ENCODE data around the gene GLDN. TPM values are rescaled to one million over a fixed set of nuclear protein-coding genes. Genes with fewer than 3 reads are reported as not detected.

The GLDN gene
- total RNA-seq, 4 donors from 2014 or later: 25.1 to 51.7 (median 30.7) TPM

GRCh38 chr15:51355096-51355495 is 13.6 kb downstream of the GLDN start:
- ATAC-seq (ENCODE audit: low FRiP score) (no peak), DNase-seq (ENCODE audit: low spot score) (no peak)
- no peak for TF ChIP-seq CTCF (IDR thresholded peaks at IDR 0.05)

DNA sequence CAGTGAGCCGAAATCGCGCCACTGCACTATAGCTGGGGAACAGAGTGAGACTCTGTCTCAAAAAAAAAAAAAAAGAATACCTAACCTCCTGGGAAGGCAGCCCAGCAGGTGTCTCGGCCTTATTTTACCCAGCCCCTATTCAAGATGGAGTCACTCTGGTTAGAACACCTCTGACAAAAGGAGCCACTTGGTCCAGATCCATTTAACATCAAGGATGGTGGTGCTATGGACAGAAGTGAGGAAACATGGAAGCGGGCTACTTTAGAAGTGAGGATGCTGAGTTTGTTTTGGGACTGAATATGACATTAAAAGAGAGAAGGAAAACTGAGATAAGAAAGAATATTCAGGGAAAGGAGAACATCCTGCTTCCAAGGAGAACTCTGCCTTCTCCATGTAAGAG is 14.7 kb downstream of the GLDN start:
- no peak for DNase-seq (ENCODE audit: low spot score)
- no peak for ATAC-seq (ENCODE audit: low FRiP score)
- no peak for TF ChIP-seq CTCF (IDR thresholded peaks at IDR 0.05)

DNA sequence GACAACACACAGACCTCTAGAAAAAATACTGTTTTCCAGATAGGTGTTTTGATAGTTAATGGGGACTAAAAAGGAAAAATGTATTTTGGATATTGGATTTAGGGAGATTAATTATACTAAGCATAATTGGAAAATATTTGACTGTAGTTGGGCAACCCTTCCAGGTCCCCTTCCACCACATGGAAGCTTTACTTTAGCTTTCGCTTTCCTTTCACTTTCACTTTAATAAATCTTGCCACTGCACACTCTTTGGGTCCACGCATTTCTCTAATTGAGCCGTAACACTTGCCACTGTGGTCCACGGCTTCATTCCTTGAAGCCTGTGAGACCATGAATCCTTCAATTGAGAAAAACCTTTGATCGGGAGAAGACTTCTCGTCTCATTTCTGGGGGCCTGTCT is 15.5 kb downstream of the GLDN start:
- DNase-seq (ENCODE audit: low spot score) (no peak), ATAC-seq (ENCODE audit: low FRiP score) (no peak)
- TF ChIP-seq CTCF (IDR thresholded peaks at IDR 0.05): no peak

DNA sequence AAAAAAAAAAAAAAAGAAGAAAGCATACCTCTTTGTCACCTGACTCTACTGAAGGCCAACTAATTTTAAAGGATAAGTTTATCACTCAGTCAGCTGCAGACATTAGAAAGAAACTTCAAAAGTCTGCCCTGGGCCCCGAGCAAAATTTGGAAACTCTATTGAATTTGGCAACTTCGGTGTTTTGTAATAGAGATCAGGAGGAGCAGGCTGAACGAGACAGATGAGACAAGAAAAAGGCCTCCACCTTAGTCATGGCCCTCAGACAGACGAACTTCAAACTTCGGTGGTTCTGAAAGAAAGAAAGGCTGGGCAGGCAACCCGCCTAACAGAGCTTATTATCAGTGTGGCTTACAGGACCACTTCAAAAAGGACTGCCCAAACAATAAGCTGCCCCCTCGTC is 18.5 kb downstream of the GLDN start:
- DNase-seq (ENCODE audit: low spot score): no peak
- no peak for TF ChIP-seq CTCF (IDR thresholded peaks at IDR 0.05)
- ATAC-seq (ENCODE audit: low FRiP score): no peak

DNA sequence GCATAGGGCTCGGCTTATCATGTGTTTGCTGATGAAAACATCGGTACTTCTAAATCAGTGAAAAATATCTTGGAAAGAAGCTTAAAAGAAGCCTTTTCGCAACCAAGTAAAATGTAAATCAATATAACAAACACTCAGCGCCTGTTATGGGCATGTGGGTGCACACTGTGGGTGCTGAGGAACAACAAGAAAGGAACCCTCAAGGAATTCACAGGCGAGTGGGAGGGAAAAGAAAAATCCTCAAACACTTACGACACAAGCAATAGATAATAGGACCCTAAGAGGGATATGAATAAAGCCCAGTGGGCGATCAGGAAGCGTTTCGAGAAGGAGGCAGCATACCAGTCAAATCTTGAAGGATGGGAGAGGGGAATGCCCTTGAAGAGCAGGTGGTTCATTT is 21.9 kb downstream of the GLDN start:
- no peak for ATAC-seq (ENCODE audit: low FRiP score)
- TF ChIP-seq CTCF (IDR thresholded peaks at IDR 0.05): no peak
- DNase-seq (ENCODE audit: low spot score): no peak

DNA sequence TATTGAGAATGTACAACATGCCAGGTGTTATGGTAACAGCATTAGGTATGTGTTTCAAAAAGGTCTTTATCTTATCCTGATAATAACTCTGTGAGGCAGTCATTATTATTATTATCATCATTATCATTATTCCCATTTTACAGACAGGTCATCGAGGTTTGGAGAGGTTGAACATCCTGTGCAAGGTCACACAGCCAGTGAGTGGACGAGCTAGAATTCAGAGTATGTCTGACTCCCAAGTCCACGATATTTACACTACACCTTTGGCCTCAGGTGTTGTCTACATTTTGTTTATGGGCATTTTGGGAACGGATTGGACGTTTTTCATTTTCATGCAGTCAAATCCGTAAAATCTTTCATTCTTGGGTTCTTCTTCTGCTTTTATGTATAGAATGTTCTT is 24.0 kb downstream of the GLDN start:
- ATAC-seq (ENCODE audit: low FRiP score) (no peak), DNase-seq (ENCODE audit: low spot score) (no peak)
- no peak for TF ChIP-seq CTCF (IDR thresholded peaks at IDR 0.05)

- TF ChIP-seq CTCF (IDR thresholded peaks at IDR 0.05): no peak
- ATAC-seq (ENCODE audit: low FRiP score) (no peak), DNase-seq (ENCODE audit: low spot score) (no peak)
These were observed 24.6 kb downstream of the GLDN start for GRCh38 chr15:51366071-51366470.

Measured in omental fat pad (tissue), 4 donors.